Measurements from ENCODE around the gene SNRNP40.

DNA sequence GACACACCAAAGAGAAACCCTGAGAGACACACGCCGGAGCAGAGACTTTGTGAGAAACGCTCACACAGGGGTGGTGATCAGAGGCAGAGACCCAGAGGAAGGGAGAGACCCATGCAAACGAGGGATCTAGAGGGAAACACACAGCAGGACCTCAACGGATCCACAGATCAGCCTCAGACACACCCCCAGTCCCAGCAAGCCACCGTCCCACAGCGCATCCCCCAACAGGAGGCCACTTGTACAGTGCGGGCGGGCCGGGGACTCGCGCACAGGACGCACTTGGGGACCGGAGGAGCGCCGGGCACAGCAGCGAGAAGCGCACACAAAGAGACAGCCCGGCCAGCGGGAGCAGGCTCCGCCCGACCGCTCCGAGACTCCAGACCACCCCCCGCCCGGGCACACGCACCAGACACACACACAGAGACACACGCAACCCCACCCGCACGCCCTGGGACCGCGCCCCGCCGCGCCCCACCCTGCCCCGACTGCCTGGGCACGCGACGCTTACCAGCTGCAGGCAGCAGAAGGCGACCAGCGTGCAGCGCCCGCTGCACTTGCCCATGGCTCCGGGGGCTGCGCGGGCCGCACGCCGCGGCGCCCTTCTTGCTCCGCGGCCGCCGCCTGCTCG is 57.5 kb downstream of the SNRNP40 start:
- TF ChIP-seq, protein P1, sequence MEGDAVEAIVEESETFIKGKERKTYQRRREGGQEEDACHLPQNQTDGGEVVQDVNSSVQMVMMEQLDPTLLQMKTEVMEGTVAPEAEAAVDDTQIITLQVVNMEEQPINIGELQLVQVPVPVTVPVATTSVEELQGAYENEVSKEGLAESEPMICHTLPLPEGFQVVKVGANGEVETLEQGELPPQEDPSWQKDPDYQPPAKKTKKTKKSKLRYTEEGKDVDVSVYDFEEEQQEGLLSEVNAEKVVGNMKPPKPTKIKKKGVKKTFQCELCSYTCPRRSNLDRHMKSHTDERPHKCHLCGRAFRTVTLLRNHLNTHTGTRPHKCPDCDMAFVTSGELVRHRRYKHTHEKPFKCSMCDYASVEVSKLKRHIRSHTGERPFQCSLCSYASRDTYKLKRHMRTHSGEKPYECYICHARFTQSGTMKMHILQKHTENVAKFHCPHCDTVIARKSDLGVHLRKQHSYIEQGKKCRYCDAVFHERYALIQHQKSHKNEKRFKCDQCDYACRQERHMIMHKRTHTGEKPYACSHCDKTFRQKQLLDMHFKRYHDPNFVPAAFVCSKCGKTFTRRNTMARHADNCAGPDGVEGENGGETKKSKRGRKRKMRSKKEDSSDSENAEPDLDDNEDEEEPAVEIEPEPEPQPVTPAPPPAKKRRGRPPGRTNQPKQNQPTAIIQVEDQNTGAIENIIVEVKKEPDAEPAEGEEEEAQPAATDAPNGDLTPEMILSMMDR (IDR thresholded peaks at IDR 0.05; ENCODE audit: poor library complexity) = no peak
- TF ChIP-seq EZH2 (IDR thresholded peaks at IDR 0.05; ENCODE audit: borderline replicate concordance) (no peak), EZH2phosphoT487 (IDR thresholded peaks at IDR 0.05; ENCODE audit: low read depth, severe bottlenecking, unreplicated experiment) (no peak)
